Measurements from ENCODE around the gene OXA1L. TPM values are rescaled to one million over a fixed set of nuclear protein-coding genes. Genes with fewer than 3 reads are reported as not detected.

Gene OXA1L
- total RNA-seq, 1 donor from 2014 or later, result 75.7 TPM

DNA sequence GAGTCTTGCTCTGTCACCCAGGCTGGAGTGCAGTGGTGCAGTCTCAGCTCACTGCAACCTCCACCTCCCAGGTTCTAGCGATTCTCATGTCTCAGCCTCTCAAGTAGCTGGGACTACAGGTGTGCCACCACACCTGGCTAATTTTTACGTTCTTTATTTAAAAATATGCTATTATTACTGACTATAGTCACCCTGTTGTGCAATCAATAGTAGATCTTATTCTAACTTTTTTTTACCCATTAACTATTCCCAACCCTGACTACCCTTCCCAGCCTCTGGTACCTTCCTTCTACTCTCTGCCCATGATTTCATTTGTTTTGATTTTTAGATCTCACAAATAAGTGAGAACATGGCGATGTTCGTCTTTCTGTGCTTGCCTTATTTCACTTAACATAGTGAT lies 2.5 kb downstream of the OXA1L start:
- no peak for DNase-seq (ENCODE audit: low spot score)
- no peaks in the 10 kb centered on the region for H3K27me3 Mint-ChIP-seq (ENCODE audit: low read depth)
- H3K9me3 Mint-ChIP-seq (ENCODE audit: low read depth), result no peaks in the 10 kb centered on the region
- no peak overlapping the region for H3K4me3 Mint-ChIP-seq (ENCODE audit: unreplicated experiment)
- no peak overlapping the region for H3K27ac Mint-ChIP-seq (ENCODE audit: unreplicated experiment)
- H3K4me1 Mint-ChIP-seq (ENCODE audit: low read depth), result peaks cover 38% of the 10 kb centered on the region
- H3K36me3 Mint-ChIP-seq (ENCODE audit: low read depth), result peaks cover 32% of the 10 kb centered on the region
- TF ChIP-seq, protein P1, sequence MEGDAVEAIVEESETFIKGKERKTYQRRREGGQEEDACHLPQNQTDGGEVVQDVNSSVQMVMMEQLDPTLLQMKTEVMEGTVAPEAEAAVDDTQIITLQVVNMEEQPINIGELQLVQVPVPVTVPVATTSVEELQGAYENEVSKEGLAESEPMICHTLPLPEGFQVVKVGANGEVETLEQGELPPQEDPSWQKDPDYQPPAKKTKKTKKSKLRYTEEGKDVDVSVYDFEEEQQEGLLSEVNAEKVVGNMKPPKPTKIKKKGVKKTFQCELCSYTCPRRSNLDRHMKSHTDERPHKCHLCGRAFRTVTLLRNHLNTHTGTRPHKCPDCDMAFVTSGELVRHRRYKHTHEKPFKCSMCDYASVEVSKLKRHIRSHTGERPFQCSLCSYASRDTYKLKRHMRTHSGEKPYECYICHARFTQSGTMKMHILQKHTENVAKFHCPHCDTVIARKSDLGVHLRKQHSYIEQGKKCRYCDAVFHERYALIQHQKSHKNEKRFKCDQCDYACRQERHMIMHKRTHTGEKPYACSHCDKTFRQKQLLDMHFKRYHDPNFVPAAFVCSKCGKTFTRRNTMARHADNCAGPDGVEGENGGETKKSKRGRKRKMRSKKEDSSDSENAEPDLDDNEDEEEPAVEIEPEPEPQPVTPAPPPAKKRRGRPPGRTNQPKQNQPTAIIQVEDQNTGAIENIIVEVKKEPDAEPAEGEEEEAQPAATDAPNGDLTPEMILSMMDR (IDR thresholded peaks at IDR 0.05), result no peak

DNA sequence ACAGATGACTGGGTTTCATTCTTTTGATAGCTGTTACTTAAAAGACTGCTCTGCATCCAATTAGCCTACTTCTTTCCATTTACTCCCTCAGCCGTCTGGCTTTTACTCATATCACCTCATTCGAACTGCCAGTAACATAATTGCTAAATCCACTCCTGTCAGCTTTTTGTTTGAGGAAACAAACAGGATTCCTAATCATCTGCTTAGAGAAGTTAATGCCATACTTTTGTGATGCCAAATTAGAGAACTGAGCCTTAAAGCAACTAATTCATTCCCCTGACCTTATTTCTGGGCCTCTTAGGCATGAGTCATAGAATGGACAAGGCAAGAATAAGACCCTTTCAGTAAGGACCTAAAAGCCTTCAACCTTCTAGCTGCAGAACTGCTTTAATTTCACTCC lies 2.9 kb downstream of the OXA1L start:
- no peaks in the 10 kb centered on the region for H3K27me3 Mint-ChIP-seq (ENCODE audit: low read depth)
- TF ChIP-seq, protein P1 (IDR thresholded peaks at IDR 0.05), result no peak
- H3K4me1 Mint-ChIP-seq (ENCODE audit: low read depth), result peaks cover 38% of the 10 kb centered on the region
- H3K27ac Mint-ChIP-seq (ENCODE audit: unreplicated experiment), result no peak overlapping the region
- no peaks in the 10 kb centered on the region for H3K9me3 Mint-ChIP-seq (ENCODE audit: low read depth)
- H3K4me3 Mint-ChIP-seq (ENCODE audit: unreplicated experiment), result no peak overlapping the region
- DNase-seq (ENCODE audit: low spot score), result no peak
- H3K36me3 Mint-ChIP-seq (ENCODE audit: low read depth), result peaks cover 32% of the 10 kb centered on the region

DNA sequence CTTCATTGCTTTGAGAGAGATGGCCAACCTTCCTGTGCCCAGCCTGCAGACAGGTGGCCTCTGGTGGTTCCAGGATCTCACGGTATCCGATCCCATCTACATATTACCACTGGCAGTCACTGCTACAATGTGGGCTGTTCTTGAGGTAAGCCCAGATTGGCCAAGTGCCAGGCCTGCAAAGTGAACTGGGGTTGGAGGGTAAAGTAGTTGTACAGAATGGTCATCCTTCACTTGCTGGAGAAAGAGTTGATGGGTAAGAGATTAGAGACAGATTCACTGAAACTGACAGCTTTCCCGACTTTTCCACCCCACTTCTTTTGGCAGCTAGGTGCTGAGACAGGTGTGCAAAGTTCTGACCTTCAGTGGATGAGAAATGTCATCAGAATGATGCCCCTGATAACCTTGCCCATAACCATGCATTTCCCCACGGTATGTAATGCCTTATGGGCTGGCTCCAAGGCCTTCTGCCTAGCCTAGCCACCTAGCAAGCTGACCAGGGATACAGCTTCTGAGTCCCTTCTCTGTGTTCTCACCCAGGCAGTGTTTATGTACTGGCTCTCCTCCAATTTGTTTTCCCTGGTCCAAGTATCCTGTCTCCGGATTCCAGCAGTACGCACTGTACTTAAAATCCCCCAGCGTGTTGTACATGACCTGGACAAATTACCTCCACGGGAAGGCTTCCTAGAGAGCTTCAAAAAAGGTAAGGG lies 4.1 kb downstream of the OXA1L start:
- no peaks in the 10 kb centered on the region for H3K9me3 Mint-ChIP-seq (ENCODE audit: low read depth)
- H3K4me1 Mint-ChIP-seq (ENCODE audit: low read depth), result peaks cover 30% of the 10 kb centered on the region
- TF ChIP-seq, protein P1 (IDR thresholded peaks at IDR 0.05), result no peak
- H3K4me3 Mint-ChIP-seq (ENCODE audit: unreplicated experiment), result no peak overlapping the region
- DNase-seq (ENCODE audit: low spot score), result no peak
- no peak overlapping the region for H3K27ac Mint-ChIP-seq (ENCODE audit: unreplicated experiment)
- no peaks in the 10 kb centered on the region for H3K27me3 Mint-ChIP-seq (ENCODE audit: low read depth)
- H3K36me3 Mint-ChIP-seq (ENCODE audit: low read depth), result peaks cover 32% of the 10 kb centered on the region

DNA sequence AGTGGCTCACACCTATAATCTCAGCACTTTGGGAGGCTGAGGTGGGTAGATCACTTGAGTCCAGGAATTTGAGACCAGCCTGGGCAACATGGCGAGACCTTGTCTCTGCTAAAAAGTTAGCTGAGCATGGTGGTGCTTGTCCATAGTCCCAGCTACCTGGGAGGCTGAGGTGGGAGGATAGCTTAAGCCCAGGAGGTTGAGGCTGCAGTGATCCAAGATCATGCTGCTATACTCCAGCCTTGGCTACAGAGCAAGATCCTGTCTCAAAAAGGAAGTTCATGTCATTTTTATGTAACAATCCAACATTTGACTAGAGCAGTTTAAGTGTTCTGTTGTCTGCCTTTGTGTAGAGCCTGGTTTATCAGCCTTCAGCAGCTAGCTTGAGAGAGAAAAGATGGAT lies 6.2 kb downstream of the OXA1L start:
- H3K36me3 Mint-ChIP-seq (ENCODE audit: low read depth), result peaks cover 29% of the 10 kb centered on the region
- H3K27ac Mint-ChIP-seq (ENCODE audit: unreplicated experiment), result no peak overlapping the region
- H3K4me3 Mint-ChIP-seq (ENCODE audit: unreplicated experiment), result no peak overlapping the region
- no peaks in the 10 kb centered on the region for H3K9me3 Mint-ChIP-seq (ENCODE audit: low read depth)
- no peaks in the 10 kb centered on the region for H3K27me3 Mint-ChIP-seq (ENCODE audit: low read depth)
- TF ChIP-seq, protein P1 (IDR thresholded peaks at IDR 0.05), result no peak
- peaks cover 14% of the 10 kb centered on the region for H3K4me1 Mint-ChIP-seq (ENCODE audit: low read depth)
- no peak for DNase-seq (ENCODE audit: low spot score)

DNA sequence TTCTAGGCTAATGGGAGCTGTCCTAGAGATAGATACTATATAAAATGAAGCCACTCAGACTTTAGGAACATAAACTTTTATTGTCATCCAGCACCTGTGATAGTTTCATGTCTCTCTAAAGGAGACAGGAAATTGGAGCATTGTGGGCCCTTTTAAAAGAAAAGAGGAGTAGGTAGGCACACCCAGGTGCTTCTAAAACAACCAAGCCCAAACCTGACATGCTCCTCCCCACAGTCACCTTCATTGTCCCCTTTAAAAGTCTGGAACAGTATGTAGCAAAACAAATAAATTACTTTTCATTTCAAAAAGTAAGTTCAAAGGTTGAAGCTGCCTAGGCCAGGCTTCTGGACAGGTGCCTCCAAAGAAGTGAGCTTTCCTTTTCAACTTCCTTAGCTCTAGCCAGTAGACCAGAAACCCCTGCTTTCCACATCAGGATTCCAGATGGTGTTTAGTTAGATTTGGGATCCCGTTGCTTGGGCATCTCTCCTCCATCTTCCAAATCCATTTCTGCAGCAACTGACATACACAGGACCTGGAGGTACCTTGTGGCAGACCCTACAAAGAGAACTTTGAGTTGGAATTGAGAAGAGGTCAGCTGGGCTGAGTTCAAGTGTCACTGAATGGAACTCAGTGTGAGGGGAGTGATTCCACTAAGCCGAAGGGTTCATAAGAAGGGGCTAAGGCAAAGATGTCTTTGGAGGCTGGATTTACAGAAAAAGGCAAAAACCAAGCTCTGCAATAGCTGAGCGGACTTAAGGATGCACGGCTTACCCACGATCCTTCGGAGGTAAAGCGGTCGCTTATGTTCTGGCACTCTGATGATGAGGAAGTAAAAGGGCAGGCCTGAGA lies 6.9 kb downstream of the OXA1L start:
- Mint-ChIP-seq H3K36me3 (ENCODE audit: low read depth) (peaks cover 29% of the 10 kb centered on the region), H3K9me3 (ENCODE audit: low read depth) (no peaks in the 10 kb centered on the region), H3K4me1 (ENCODE audit: low read depth) (peaks cover 8% of the 10 kb centered on the region), H3K27ac (ENCODE audit: unreplicated experiment) (no peak overlapping the region), H3K27me3 (ENCODE audit: low read depth) (no peaks in the 10 kb centered on the region), H3K4me3 (ENCODE audit: unreplicated experiment) (no peak overlapping the region)
- DNase-seq (ENCODE audit: low spot score), result no peak
- TF ChIP-seq, protein P1 (IDR thresholded peaks at IDR 0.05), result no peak

Measured in chondrocyte (in vitro differentiated cells).